H7 (cell line): Measurements from ENCODE around the gene LGR4. TPM values are rescaled to one million over a fixed set of nuclear protein-coding genes. Genes with fewer than 3 reads are reported as not detected.
"Not testable (repeated sequence)": the region's sequence is repeated elsewhere in the genome, so short reads cannot be mapped to it uniquely, and the experiment has no call there.

ENCODE experiments used
- DNase-seq: peaks from one replicate; pipeline ENCODE4 v3.0.0; 2012
- H3K27me3 ChIP-seq: 2 replicates; pipeline ENCODE4 v1.6.0; 2011; ENCODE audit warnings: mild to moderate bottlenecking, low read length; ENCODE audit not compliant: control insufficient read depth, insufficient read depth
- H3K36me3 ChIP-seq: replicated peaks from 2 replicates; pipeline ENCODE4 v1.5.1; 2011; ENCODE audit warnings: low read length; ENCODE audit not compliant: control insufficient read depth, insufficient read depth
- H3K4me3 ChIP-seq: 2 replicates; pipeline ENCODE4 v1.5.1; 2011; ENCODE audit warnings: low read depth, mild to moderate bottlenecking, control low read depth, low read length, moderate library complexity; ENCODE audit not compliant: insufficient read depth
- total RNA-seq: library from RNA; depleted of rRNA; stranded (reverse); fragments of >200 nt; shearing (Covaris generic); gene quantifications from 2 replicates; pipeline ENCODE4 v1.2.3, GENCODE V29; 2014

LGR4 gene
- total RNA-seq, 1 experiment from 2014 or later, result 51.1 TPM

DNA sequence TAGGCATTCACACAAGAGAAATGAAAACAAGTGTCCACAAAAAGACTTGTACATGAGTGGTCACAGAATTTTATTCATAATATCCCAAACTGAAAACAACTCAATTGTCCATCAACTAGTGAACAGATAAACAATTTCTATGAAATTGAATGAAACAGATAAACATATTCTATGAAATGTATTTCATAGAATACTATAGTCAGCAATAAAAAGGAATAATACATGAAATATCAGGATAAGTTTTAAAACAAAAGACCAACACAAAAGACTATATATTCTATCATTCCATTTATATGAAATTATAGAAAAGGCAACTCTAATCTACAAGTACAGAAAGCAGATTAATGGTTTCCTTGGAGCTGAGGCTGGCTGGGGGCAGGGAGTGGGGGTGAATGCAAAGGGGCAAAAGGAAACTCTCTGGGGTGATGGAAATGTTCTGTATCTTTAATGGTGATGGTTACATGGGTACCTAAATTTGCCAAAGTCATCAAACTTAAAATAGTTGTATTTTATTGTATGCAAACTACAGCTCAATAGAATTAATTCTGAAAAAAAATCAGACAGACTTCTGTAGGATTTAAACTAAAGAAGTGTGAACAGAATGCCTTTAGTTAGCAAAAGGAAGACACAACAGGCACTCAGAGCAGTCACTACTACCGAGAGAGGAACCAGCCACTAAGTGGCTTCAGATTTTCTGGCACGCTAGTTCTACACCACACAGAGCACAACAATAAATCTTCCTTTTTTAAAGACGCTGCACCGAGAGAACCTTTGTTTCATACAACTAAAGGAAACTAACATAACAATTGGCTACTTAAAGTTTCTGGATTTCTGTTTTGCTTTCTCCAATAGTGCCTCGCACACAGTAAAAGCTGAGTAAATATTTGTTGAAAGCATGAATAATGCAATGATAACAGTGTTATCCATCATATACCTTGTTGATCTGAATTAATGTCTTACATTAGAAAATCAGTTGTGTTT, 124.9 kb downstream of the LGR4 start:
- peak; percentile 28 for DNase-seq
- H3K4me3 ChIP-seq, result no peak overlapping the region
- H3K27me3 ChIP-seq, result no peaks in the 10 kb centered on the region
- H3K36me3 ChIP-seq, result no peaks in the 10 kb centered on the region

DNA sequence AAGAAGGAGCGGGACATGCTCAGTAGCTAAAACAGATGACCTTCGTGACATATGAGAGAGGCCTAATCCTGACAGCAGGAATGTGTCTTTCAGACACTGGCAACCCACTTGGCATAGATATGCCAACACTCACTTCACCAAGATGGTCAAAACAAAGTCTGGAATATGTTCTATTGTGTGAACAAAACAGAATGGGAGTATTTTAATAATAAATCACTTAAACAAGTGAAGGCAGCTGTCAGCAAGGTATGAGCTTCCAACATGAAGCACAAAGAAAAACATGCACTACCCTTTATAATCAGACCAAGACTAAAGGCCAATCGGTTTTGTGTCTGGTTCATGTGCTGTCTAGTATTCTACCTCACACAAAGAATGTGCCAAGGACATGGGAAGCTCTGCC, 132.6 kb downstream of the LGR4 start:
- Histone ChIP-seq H3K36me3 (no peaks in the 10 kb centered on the region; the same call in 1 of the 2 replicates), H3K4me3 (no peak overlapping the region), H3K27me3 (no peaks in the 10 kb centered on the region)
- DNase-seq, result no peak

DNA sequence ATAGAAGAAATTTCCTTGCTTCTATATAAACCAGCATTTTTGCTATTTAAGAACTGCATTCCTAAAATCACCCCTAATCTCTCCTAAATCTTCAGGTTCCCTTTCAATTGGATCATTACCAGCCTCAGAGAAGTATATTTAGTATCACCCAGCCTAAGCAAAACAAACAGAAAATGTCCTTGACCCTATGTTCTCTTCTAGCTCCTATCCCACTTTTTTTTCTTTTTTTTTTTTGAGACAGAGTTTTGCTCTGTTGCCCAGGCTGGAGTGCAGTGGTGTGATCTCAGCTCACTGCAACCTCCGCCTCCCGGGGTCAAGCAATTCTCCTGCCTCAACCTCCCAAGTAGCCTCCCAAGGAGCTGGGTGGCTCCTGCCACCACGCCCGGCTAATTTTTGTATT, 137.8 kb downstream of the LGR4 start:
- not testable (repeated sequence) for DNase-seq, H3K27me3 ChIP-seq, H3K36me3 ChIP-seq, H3K4me3 ChIP-seq

DNA sequence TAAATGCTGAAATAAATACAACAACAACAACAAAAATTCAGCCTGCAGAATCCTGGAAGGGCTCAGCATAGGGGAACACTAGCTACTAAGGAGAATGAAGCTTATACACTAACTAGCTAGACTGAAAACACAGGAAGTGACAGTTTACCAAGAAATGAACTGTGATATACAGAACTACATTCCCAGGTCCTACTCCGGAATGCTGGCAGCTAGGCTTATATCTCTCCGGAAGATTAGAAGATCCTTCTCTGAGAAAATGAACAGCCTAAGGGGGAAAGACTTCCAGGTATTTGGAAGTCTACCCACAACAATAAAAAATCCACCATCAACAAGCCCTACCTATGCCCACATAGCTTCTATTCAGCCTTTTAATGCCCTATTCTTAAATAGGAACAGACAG, 140.6 kb downstream of the LGR4 start:
- no peaks in the 10 kb centered on the region for H3K36me3 ChIP-seq
- no peak for DNase-seq
- no peak overlapping the region for H3K4me3 ChIP-seq
- H3K27me3 ChIP-seq, result no peaks in the 10 kb centered on the region

DNA sequence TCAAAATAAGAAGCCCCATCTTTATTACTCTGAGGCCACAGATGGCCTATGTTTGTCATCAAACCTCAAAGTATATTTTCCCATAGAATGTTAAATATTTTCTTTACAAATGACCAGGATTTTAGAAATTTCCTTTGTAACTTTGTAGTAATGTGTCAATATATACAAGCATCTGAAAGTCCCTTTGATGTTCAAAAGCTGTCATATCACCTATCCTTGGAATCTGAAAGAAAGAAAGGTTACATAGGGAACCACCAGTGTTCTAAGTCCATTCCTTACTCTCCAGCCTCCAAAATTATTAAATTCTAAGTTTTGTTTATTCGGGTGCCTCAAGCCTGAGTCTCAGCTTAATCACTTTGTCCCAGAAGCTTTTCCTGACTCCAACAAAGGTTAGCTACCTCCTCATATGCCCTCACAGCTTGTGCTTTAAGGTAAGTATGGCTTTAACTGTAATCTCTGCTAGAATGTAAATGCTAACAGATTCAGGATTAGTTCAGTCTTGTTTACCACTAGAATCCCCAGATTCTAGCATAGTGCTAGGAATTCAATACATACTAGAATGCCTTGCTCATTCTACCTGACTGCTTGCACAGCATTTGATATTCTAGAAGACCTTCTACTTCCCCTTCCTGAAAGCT, 141.8 kb downstream of the LGR4 start:
- Histone ChIP-seq H3K36me3 (no peaks in the 10 kb centered on the region), H3K27me3 (no peaks in the 10 kb centered on the region), H3K4me3 (no peak overlapping the region)
- no peak for DNase-seq

DNA sequence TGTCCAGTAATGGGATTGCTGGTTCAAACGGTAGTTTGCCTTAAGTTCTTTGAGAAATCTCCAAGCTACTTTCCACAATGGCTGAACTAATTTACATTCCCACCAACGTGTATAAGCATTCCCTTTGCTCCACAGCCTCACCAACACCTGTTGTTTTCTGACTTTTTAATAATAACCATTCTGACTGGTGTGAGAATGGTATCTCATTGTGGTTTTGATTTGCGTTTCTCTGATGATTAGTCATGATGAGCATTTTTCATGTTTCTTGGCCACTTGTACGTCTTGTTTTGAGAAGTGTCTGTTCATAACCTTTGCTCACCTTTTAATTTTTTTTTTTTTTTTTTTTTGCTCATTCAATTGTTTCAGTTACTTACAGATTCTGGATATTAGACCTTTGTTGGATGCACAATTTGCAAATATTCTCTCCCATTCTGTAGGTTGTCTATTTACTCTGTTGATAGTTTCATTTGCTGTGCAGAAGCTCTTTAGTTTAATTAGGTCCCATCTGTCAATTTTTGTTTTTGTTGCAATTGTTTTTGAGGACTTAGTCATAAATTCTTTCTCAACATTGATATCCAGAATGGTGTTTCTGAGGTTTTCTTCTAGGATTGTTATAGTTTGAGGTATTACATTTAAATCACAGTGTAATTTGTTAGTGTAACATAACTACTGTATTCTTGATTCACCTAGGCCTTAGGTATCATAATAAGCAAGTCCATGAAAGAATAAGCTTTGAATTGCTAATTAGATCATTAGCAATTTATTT, 142.5 kb downstream of the LGR4 start:
- no peak overlapping the region for H3K4me3 ChIP-seq
- no peaks in the 10 kb centered on the region for H3K36me3 ChIP-seq
- DNase-seq, result no peak
- no peaks in the 10 kb centered on the region for H3K27me3 ChIP-seq

DNA sequence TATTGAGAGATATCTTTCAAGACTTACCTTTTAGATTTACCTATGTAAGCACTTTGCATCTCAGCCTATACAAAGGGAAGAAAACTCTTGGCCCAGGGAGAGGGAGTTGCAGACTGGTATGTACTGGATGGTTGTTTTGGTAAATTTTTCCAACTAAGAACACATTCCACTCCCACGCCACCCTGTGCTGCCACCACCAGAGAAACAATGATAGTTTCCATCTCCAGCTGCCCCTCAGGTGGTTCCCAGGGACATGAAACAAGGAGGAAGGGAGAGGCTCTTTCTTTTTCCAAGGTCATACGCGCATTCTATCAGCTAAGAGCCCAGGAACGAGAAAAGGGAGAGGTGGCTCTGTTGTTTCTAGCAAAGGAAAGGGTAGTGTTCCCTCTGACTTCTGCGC, 144.0 kb downstream of the LGR4 start:
- DNase-seq, result peak; percentile 36
- no peak overlapping the region for H3K4me3 ChIP-seq
- no peaks in the 10 kb centered on the region for H3K36me3 ChIP-seq
- H3K27me3 ChIP-seq, result no peaks in the 10 kb centered on the region

DNA sequence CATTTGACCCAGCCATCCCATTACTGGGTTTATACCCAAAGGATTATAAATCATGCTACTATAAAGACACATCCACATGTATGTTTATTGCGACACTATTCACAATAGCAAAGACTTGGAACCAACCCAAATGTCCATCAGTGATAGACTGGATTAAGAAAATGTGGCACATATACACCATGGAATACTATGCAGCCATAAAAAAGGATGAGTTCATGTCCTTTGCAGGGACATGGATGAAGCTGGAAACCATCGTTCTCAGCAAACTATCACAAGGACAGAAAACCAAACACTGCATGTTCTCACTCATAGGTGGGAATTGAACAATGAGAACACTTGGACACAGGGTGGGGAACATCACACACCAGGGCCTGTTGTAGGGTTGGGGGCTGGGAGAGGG, 145.5 kb downstream of the LGR4 start:
- not testable (repeated sequence) for DNase-seq, H3K4me3 ChIP-seq, H3K36me3 ChIP-seq, H3K27me3 ChIP-seq

DNA sequence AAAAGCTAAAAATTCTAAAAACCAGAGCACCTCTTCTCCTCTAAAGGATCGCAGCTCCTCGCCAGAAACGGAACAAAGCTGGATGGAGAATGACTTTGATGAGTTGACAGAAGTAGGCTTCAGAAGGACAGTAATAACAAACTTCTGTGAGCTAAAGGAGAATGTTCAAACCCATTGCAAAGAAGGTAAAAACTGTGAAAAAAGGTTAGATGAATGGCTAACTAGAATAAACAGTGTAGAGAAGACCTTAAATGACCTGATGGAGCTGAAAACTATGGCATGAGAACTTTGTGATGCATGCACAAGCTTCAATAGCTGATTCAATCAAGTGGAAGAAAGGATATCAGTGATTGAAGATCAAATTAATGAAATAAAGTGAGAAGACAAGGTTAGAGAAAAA, 150.4 kb downstream of the LGR4 start:
- not testable (repeated sequence) for H3K27me3 ChIP-seq, H3K4me3 ChIP-seq, H3K36me3 ChIP-seq, DNase-seq

DNA sequence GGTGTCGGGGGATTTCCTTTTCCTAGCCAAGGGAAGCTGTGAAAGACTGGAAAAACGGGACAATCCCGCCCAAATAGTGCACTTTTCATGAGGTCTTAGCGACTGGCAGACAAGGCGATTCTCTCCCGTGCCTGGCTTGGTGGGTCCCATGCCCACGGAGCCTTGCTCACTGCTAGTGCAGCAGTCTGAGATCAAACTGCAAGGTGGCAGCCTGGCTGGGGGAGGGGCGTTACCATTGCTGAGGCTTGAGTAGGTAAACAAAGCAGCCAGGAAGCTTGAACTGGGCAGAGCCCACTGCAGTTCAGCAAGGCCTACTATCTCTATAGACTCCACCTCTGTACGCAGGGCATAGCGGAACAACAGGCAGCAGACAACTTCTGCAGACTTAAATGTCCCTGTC, 151.2 kb downstream of the LGR4 start:
- not testable (repeated sequence) for H3K36me3 ChIP-seq, H3K4me3 ChIP-seq, H3K27me3 ChIP-seq, DNase-seq

DNA sequence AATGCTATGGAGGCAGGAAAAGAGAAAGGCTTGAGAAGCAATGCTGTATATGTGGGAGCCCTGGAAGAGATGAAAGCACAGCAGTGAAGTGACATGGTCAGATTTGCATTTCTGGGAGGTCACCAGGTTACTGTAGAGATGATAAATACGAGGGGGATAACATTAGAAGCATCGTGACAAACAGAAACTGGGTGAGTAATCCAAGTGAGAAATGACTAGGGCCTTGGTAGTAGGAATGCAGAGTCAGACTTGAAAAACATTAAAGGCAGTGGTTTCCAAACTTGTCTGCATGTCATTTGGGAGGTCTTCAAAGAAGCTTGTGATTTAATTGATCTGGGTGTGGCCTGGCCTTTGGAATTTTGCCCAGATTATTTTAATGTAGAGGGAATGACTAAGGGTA, 153.5 kb downstream of the LGR4 start:
- Histone ChIP-seq H3K36me3 (no peaks in the 10 kb centered on the region), H3K4me3 (no peak overlapping the region), H3K27me3 (no peaks in the 10 kb centered on the region)
- no peak for DNase-seq

DNA sequence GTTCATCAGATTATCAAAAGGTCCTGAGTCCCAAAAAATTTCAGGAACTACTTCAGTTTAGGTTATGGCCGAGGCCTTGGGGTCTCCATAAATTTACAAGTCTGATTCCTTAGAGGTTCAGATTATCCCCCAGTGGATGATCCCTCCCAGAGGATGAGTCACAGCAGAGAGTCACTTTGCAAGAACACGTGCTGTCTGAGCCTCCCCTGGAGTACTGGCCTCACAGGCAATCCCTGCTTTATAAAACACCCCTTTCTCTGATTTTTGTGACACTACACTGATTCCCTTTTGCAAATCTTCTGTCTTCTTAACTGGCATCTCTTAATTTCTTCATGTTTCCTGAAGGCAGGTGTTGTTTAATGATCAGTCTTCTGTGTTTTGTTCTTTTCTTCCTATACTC, 154.8 kb downstream of the LGR4 start:
- DNase-seq, result peak; percentile 30
- Histone ChIP-seq H3K4me3 (no peak overlapping the region), H3K27me3 (no peaks in the 10 kb centered on the region)

More for the DNA sequence above, 154.8 kb downstream of the LGR4 start:
- no peaks in the 10 kb centered on the region for H3K36me3 ChIP-seq
